ENCODE data around the gene EZR. TPM values are rescaled to one million over a fixed set of nuclear protein-coding genes. Genes with fewer than 3 reads are reported as not detected.
A peak's percentile ranks its signal among the peaks of the same experiment; 100 is the strongest.

Gene EZR
- total RNA-seq, 1 donor from 2014 or later, result 197 TPM

GRCh38 chr6:158771399-158772152 is 47.6 kb downstream of the EZR start:
- intact Hi-C loops (cut with DNase I), result loop anchor here (10.0 kb wide), 1 partner anchor 67 kb away; no protein-coding TSS in a partner anchor
- ATAC-seq (ENCODE audit: poor library complexity), result no peak
- DNase-seq, result no peak

GRCh38 chr6:158770533-158771330 is 48.4 kb downstream of the EZR start:
- peak; percentile 14 for ATAC-seq (ENCODE audit: poor library complexity)
- intact Hi-C loops (cut with DNase I), result loop anchor here (10.0 kb wide), 1 partner anchor 66 kb away; no protein-coding TSS in a partner anchor
- DNase-seq, result peak; percentile 75

DNA sequence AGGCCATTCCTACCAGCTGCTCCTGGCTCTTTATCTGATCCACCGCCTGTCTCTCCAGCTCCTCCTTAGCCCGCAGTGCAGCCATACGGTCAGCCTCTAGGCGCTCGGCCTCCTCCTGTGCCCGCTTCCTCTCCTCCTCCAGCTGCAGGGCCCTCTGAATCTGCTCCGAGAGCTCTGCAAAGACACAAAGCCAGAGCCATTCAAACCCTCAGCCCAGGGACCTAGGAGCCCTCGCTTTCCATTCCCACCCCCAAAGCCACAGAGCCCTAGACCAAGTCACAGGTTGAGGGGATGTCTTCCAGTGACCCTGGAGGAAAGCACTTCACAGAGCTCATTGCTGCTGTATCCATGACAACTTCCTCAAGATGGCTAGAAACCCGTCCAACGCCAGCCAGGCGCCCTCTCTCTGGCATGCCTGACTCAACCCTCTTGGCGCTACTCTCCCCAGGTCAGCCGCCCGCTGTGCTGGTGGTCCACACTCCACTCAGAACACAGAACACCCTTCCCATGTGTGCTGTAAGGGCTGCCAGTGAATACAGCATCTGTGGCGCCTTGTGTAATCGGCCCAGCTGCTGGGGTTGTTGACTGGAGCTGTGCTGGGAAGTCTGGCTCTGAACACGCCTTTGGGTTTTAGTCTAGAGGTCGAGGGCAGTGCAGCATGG is 49.3 kb downstream of the EZR start:
- peak; percentile 69 for DNase-seq
- intact Hi-C loops (cut with DNase I), result loop anchor here (10.0 kb wide), 1 partner anchor 65 kb away; no protein-coding TSS in a partner anchor
- ATAC-seq (ENCODE audit: poor library complexity), result peak; percentile 53

DNA sequence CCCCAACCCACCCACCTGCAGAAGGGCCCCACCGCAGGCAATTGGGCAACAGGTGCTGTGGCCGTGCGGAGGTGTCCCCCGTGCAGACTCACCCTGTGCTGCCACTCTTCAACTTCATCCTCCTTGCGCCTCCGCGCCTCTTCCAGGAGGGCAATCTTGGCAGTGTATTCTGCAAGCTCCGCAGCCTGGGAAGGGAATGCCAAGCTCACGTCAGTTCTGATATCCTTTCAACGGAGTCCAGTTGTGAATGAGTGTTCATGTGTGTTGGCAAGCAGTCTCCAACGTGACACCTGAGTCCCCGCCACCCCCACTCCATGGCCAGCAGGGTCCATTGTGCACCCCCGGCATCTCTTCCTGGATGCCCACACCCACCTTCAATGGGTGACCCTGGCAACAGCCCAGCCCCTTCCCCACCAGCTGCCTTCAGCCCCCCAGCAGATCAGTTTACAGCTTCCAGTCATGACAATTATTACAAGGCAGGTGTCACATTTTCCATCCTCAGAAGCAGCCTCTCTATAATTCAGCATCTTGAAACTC is 49.9 kb downstream of the EZR start:
- DNase-seq (peak; percentile 55), ATAC-seq (ENCODE audit: poor library complexity) (peak; percentile 61)
- intact Hi-C loops (cut with DNase I), result no loop called here

DNA sequence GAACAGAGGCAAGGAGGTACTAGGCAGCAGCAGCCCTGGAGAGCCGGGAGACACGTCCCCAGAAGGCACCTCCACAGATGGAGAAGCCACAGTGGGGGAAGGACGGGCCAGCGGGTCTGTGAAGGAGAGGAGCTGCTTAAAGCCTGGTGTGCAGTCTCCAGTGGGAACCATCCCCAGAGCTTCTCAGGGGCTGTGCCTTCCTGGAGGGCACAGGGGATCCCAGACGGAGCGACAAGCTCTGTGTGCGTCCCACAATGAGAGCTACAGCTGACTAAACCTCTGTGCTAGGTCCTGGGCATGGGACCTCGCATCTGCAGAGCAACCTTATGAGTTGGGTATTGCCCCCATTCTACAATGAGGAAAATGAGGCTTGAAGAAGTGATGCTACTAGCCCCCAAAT is 50.7 kb downstream of the EZR start:
- intact Hi-C loops (cut with DNase I), result no loop called here
- no peak for DNase-seq
- ATAC-seq (ENCODE audit: poor library complexity), result no peak

- DNase-seq (no peak), ATAC-seq (ENCODE audit: poor library complexity) (peak; percentile 40)
- intact Hi-C loops (cut with DNase I), result no loop called here
Measured at GRCh38 chr6:158767709-158768108, 51.5 kb downstream of the EZR start.

- ATAC-seq (ENCODE audit: poor library complexity) (no peak), DNase-seq (no peak)
- intact Hi-C loops (cut with DNase I), result no loop called here
Measured at GRCh38 chr6:158766621-158767455, 52.3 kb downstream of the EZR start.

GRCh38 chr6:158765499-158766068 is 53.6 kb downstream of the EZR start:
- ATAC-seq (ENCODE audit: poor library complexity) (no peak), DNase-seq (no peak)
- intact Hi-C loops (cut with DNase I), result no loop called here

GRCh38 chr6:158764926-158765325 is 54.2 kb downstream of the EZR start:
- intact Hi-C loops (cut with DNase I), result no loop called here
- no peak for DNase-seq
- no peak for ATAC-seq (ENCODE audit: poor library complexity)

DNA sequence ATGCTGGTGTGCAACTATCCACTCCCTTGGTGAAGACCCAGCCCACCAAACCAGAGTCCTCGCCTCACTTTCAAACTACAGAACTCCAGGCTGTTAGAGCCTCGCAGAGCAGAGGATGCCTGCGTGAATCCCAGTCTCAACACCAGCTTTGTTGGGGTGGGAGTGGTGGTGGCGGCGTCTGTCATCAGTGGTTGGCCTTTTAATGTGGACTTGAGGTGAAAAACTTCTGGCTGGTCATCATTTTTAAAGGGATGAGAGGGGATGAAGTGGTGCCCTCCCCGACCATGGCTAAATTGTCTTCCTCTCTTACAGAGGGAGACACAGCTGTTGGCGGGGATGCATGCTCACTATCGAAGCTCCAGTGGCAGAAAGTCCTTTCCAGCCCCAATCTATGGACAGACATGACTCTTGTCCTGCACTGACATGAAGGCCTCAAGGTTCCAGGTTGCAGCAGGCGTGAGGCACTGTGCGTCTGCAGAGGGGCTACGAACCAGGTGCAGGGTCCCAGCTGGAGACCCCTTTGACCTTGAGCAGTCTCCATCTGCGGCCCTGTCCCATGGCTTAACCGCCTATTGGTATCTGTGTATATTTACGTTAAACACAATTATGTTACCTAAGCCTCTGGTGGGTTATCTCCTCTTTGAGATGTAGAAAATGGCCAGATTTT is 54.9 kb downstream of the EZR start:
- DNase-seq (no peak), ATAC-seq (ENCODE audit: poor library complexity) (no peak)
- intact Hi-C loops (cut with DNase I), result no loop called here

DNA sequence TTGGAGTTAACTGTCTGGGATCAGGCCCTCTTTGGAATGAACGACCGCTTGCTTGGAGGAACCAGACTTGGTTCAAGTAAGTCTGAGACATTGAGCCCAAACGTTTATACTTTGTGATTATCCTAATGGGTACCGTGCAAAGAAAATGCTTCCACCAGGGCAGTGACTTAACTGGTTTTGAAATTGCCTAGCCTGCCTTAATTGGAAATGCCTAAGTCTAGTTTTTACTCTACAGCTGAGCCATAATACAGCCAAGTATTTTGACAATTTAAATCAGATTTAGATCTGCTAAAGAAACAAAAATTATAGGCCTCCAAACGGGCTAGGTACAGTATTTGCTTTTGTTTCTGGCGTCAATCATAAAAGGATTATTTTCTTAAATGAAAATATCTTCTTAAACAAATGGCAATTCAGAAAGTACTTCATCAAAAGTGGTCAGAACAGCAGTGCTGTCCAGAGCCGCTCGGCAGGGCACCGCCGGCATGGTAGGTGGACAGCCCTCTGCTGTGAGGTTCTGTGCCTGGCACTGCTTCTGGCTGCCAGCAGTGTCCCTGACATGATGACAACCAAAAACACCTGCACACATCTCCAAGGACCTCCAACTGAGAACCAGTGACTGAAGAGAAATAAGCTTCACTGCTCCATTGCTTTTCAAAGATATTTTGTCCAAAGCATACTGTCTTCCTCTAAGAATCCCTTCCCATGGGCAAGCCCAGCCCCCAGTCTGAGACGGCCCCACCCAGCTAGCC is 55.6 kb downstream of the EZR start:
- ATAC-seq (ENCODE audit: poor library complexity) (peak; percentile 36), DNase-seq (no peak)
- intact Hi-C loops (cut with DNase I), result no loop called here

DNA sequence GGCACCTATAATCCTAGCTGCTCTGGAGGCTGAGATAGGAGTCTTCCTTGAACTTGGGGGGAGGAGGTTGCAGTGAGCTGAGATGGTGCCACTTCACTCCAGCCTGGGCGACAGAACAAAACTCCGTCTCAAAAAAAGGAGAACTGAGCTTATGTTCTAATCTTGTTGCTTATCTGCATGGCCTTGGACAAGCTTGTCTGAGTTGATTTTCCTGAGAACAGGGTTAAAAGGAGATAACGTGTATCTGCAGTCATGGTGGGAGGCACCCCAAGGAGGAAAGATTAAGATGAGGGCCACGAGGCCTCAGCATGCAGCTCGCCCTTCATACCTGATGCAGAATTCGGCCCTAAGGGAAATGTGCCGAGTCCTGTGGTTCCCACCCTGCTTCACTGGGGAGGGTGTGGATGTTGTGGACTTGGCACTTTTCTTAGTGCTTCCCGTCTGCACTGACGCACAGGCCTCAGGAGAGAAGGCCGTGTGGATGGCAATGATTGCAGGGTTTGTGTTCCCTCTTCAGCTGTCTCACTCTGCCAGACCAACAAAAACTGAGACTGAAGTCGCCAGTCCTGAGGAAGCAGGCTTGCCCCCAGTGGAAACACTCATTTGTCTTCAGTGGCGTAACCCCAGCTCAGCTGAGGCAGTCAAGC is 56.3 kb downstream of the EZR start:
- DNase-seq (no peak), ATAC-seq (ENCODE audit: poor library complexity) (peak; percentile 30)
- intact Hi-C loops (cut with DNase I), result no loop called here

GRCh38 chr6:158761746-158762145 is 57.4 kb downstream of the EZR start:
- DNase-seq, result no peak

GRCh38 chr6:158760618-158761250 is 58.4 kb downstream of the EZR start:
- no peak for ATAC-seq (ENCODE audit: poor library complexity)
- intact Hi-C loops (cut with DNase I), result no loop called here
- no peak for DNase-seq

More at GRCh38 chr6:158761746-158762145, 57.4 kb downstream of the EZR start:
- ATAC-seq (ENCODE audit: poor library complexity), result no peak
- intact Hi-C loops (cut with DNase I), result no loop called here

DNA sequence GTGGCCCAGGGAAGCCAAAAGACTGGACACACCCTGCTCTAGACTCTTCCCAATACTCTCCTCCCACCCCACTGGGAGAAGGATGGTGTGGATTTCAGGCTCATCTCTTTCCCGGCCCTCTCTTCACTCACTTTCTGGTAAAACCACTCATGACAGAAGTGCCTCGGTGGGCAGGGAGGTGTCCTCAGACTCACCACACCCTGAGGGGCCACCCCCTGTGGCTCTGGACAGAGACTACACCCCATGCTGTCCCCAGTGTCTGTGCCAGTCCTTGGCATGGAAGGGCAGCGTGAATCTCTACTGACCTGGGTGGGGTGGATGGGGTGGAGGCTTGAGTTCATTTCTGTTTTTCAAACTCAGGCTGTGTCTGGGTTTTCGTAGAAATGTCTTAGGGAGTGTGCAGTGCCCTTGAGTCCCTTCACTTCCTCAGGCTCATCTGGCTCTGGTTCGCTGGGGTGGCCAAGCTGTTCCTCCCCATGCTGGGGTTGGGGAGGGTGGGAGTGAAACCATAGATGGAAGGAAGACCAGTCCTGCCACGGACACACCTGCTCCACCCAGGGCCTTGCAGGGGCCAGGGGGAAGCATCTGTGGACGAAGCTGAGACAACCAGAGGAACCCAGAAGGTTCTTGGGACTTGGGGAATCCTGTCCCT is 59.1 kb downstream of the EZR start:
- DNase-seq (no peak), ATAC-seq (ENCODE audit: poor library complexity) (no peak)
- intact Hi-C loops (cut with DNase I), result no loop called here

All from Right ventricle myocardium superior (tissue), 1 donor.